Right lobe of liver (tissue), 6 donors: ENCODE data around the gene TDRKH. TPM values are rescaled to one million over a fixed set of nuclear protein-coding genes. Genes with fewer than 3 reads are reported as not detected.

Source experiments
- ATAC-seq, 4 donors: fragments of 200-7000 bp; cut with Tn5 transposase; one replicate each; pipeline ENCODE4 v1.9.1; 2020; ENCODE audit warnings: mild to moderate bottlenecking in 4 of 4, moderate library complexity in 4 of 4
- DNase-seq, 3 donors: peaks; one replicate each; pipeline ENCODE4 v3.0.0-alpha.2; 2020
- H3K27ac ChIP-seq, 3 donors: fragments of 200-600 bp; one replicate each; pipeline ENCODE4 v1.8.0; 2022
- H3K27me3 ChIP-seq, 2 donors: fragments of 200-600 bp; one replicate each; pipeline ENCODE4 v1.8.0; 2022
- H3K36me3 ChIP-seq, 4 donors: fragments of 200-600 bp; sonication (generic) in 1 of 4; one replicate each; pipeline versions ENCODE4 v1.5.1 to v1.8.0; 2017 to 2022; ENCODE audit warnings: control low read depth in 1 of 4
- H3K4me1 ChIP-seq, 4 donors: fragments of 200-600 bp; sonication (generic) in 1 of 4; one replicate each; pipeline versions ENCODE4 v1.5.1 to v1.8.0; 2017 to 2022; ENCODE audit warnings: control low read depth in 1 of 4
- H3K4me3 ChIP-seq, 3 donors: fragments of 200-600 bp; one replicate each; pipeline ENCODE4 v1.8.0; 2022
- H3K9me3 ChIP-seq, 4 donors: fragments of 200-600 bp; sonication (generic) in 1 of 4; one replicate each; pipeline versions ENCODE4 v1.5.1 to v1.8.0; 2017 to 2022; ENCODE audit warnings: control low read depth in 1 of 4
- CTCF ChIP-seq, 4 donors: fragments of 200-600 bp in 3 of 4; fragments of 450-650 bp in 1 of 4; IDR thresholded peaks; one replicate each; pipeline versions ENCODE4 v1.5.1 to v1.8.0; 2016 to 2022; ENCODE audit warnings: antibody characterized with exemption in 4 of 4, mild to moderate bottlenecking in 2 of 4
- POLR2A ChIP-seq: fragments of 450-650 bp; IDR thresholded peaks from one replicate; pipeline ENCODE4 v1.6.1; 2017; ENCODE audit warnings: antibody characterized with exemption, mild to moderate bottlenecking
- WGBS: methylation state at CpG from one replicate; pipeline ENCODE4 v1.1.6; 2018; ENCODE audit warnings: low coverage, low lambda C conversion rate; ENCODE audit not compliant: insufficient coverage; ENCODE audit errors: missing lambda C conversion rate; 5-methylcytosine and 5-hydroxymethylcytosine counted together
- intact Hi-C, 2 donors: fragments of 100-400 bp; cut with DNase I; formaldehyde crosslinking; loops; one replicate each; pipeline versions ENCODE4 v1.11.2 to v1.14.1; 2022
- total RNA-seq, 6 experiments: library from RNA; depleted of rRNA in 2 of 6; stranded (reverse); fragments of >200 nt in 2 of 6; fragmentation: NEBNext Ultra II Directional in 3 of 6; extraction: Animal tissue kit (Norgen Biotek cat#: 25700) in 3 of 6; gene quantifications; one replicate each; pipeline versions ENCODE4 v1.1.0 to v1.2.4, GENCODE V29; 2016 to 2023
- donor health status: DM: no; HTN: yes; CAD: no.
- donor health status: DM: no; HTN: no; CAD: no.
- donor health status: DM: no; HTN: no; CAD: no.
- donor health status: DM: no; HTN: yes; CAD: no.
- donor health status: DM: no; HTN: yes; CAD: no.

The TDRKH gene
- total RNA-seq, 6 experiments from 2014 or later, result 1.7 to 12.1 (median 3.3) TPM

- Histone ChIP-seq H3K4me3 (no peak overlapping the region), H3K27me3 (no peaks in the 10 kb centered on the region), H3K27ac (no peak overlapping the region), H3K4me1 (peaks cover 3 to 66% (median 23%) of the 10 kb centered on the region in 4 donors), H3K9me3 (no peaks in the 10 kb centered on the region), H3K36me3 (no peaks in the 10 kb centered on the region)
- ATAC-seq (no peak), DNase-seq (peak in 1 of 3 donors; percentile 32)
- no CpG with 5 or more reads among the region's 7 CpGs for WGBS
- intact Hi-C loops, result no loop called here
- no peak for TF ChIP-seq CTCF (IDR thresholded peaks at IDR 0.05)
- no peak for TF ChIP-seq POLR2A
These were observed 32.1 kb upstream of the TDRKH start for GRCh38 chr1:151822404-151822803.

GRCh38 chr1:151820940-151821339 is 30.6 kb upstream of the TDRKH start:
- peak; percentile 64 to 83 (median 83) for DNase-seq
- WGBS, result 0% methylated on average over 2 of the region's 2 CpGs
- TF ChIP-seq POLR2A (no peak), CTCF (IDR thresholded peaks at IDR 0.05) (no peak)
- Histone ChIP-seq H3K4me3 (no peak overlapping the region), H3K27ac (peak overlapping the region in 1 of 3 donors; percentile 26), H3K27me3 (no peaks in the 10 kb centered on the region), H3K9me3 (no peaks in the 10 kb centered on the region), H3K36me3 (peaks cover 0 to 9% (median 3%) of the 10 kb centered on the region in 4 donors), H3K4me1 (peaks cover 3 to 52% (median 21%) of the 10 kb centered on the region in 4 donors)
- ATAC-seq, result peak; percentile 47 to 63 (median 52)
- intact Hi-C loops, result no loop called here

DNA sequence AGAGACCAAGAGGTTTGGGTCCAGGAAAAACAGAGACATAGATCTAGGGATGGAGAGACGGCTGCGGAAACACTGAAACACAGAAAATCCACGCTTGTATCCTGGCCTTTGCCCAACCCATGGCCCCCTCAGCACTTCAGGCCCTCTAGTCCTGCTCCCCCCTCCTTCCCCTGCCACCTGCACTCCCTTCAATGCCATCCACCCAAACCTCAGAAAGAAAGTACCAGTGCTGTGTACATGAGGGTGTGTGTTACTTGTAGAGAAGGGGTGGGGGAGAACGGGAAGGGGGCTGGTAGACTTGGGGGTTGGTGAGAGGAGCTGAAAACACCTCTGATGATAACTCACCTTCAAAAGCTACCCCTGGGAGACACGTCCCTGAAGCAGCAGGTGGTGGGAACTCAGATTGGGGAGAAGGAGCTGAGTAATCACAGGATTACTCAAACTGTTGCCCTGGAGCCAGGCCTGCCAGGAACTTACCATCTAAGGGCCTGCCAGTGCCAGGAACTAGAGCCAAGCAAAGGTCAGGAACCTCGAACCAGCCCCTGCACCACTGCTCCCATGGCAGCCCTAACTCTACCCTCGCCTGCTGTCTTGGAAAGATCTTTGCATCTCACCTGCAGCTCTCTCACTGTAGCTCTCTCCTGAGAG is 29.8 kb upstream of the TDRKH start:
- peak; percentile 69 to 88 (median 84) for DNase-seq
- H3K4me1 ChIP-seq, result peaks cover 3 to 48% (median 18%) of the 10 kb centered on the region in 4 donors
- peaks cover 0 to 14% (median 4%) of the 10 kb centered on the region in 4 donors for H3K36me3 ChIP-seq
- intact Hi-C loops, result no loop called here
- H3K9me3 ChIP-seq, result no peaks in the 10 kb centered on the region
- H3K4me3 ChIP-seq, result no peak overlapping the region
- peak overlapping the region; percentile 38 to 54 (median 43) for H3K27ac ChIP-seq
- TF ChIP-seq CTCF (IDR thresholded peaks at IDR 0.05), result no peak
- no peak for TF ChIP-seq POLR2A
- ATAC-seq, result peak; percentile 73 to 82 (median 78)
- no peaks in the 10 kb centered on the region for H3K27me3 ChIP-seq
- WGBS, result 81% methylated on average over 4 of the region's 7 CpGs

DNA sequence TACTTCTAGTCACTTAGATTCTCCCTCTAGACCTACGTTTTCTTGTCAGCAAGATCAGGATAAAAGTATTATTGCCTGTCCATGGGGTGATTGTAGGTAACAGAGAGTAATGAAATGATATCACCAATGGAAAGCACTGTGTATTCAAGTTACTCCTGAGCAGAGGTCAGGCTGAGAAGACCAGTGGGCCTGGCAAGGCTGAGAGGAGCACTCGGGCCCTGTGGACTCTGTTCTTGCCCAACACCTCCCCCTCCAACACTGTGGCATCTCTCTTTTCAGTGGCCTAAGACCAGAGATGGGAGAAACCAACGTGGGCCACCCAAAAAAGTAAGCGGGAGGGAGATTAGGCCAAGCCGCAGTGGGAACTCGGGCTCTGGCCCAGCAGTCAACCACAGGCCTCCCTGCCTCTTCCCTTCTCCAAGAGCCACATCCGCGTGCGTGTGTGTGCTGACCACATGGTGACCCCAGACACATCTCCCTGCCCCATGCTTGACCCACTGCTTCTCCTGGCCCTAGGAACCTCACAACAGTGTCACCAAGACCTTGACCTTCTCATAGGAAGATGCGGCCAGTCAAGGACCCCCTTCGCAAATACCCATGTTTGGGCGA is 29.0 kb upstream of the TDRKH start:
- Histone ChIP-seq H3K27ac (peak overlapping the region in 2 of 3 donors; percentile 43 to 54), H3K4me1 (peaks cover 3 to 44% (median 18%) of the 10 kb centered on the region in 4 donors), H3K27me3 (no peaks in the 10 kb centered on the region), H3K36me3 (peaks cover 0 to 17% (median 6%) of the 10 kb centered on the region in 4 donors), H3K9me3 (no peaks in the 10 kb centered on the region), H3K4me3 (no peak overlapping the region)
- intact Hi-C loops, result no loop called here
- DNase-seq (peak; percentile 65 to 79 (median 77)), ATAC-seq (peak; percentile 64 to 80 (median 71))
- 43% methylated on average over 4 of the region's 12 CpGs for WGBS
- TF ChIP-seq POLR2A (no peak), CTCF (IDR thresholded peaks at IDR 0.05) (no peak)
